Immature natural killer cell (primary cell): Measurements from ENCODE around the gene CRELD2. TPM values are rescaled to one million over a fixed set of nuclear protein-coding genes. Genes with fewer than 3 reads are reported as not detected.

Experiments
- DNase-seq, 3 donors: peaks; one replicate each; pipeline ENCODE4 v3.0.0; 2022; ENCODE audit warnings: mixed read lengths in 1 of 3
- H3K27ac Mint-ChIP-seq, 6 donors: one replicate each; pipeline ENCODE4 v1.8.0; 2020; ENCODE audit warnings: mixed read lengths in 6 of 6, mild to moderate bottlenecking in 5 of 6, inconsistent platforms in 4 of 6, moderate library complexity in 3 of 6
- H3K27me3 Mint-ChIP-seq, 3 donors: one replicate each; pipeline ENCODE4 v1.8.0; 2020 to 2021; ENCODE audit warnings: low read depth in 3 of 3, mild to moderate bottlenecking in 3 of 3, mixed read lengths in 3 of 3, moderate library complexity in 3 of 3, inconsistent platforms in 1 of 3
- H3K36me3 Mint-ChIP-seq, 3 donors: one replicate each; pipeline ENCODE4 v1.8.0; 2020; ENCODE audit warnings: mixed read lengths in 3 of 3, inconsistent platforms in 2 of 3, mild to moderate bottlenecking in 2 of 3
- H3K4me1 Mint-ChIP-seq, 2 donors: one replicate each; pipeline ENCODE4 v1.8.0; 2020; ENCODE audit warnings: inconsistent platforms in 2 of 2, mild to moderate bottlenecking in 2 of 2, mixed read lengths in 2 of 2, moderate library complexity in 1 of 2
- H3K4me3 Mint-ChIP-seq, 5 donors: one replicate each; pipeline ENCODE4 v1.8.0; 2020; ENCODE audit warnings: mild to moderate bottlenecking in 5 of 5, mixed read lengths in 5 of 5, inconsistent platforms in 3 of 5, moderate library complexity in 3 of 5
- H3K9me3 Mint-ChIP-seq, 6 donors: one replicate each; pipeline ENCODE4 v1.8.0; 2020; ENCODE audit warnings: mild to moderate bottlenecking in 6 of 6, mixed read lengths in 6 of 6, inconsistent platforms in 4 of 6, moderate library complexity in 3 of 6
- polyA plus RNA-seq, 3 donors: library from polyadenylated mRNA; unstranded; fragments of 300-500 nt; fragmentation: Illumina TruSeq; gene quantifications; one replicate each; pipeline ENCODE4 v1.2.3, GENCODE V29; 2021

Gene CRELD2
- polyA plus RNA-seq, 3 donors from 2014 or later, result 61.3 to 94.8 (median 76.9) TPM

DNA sequence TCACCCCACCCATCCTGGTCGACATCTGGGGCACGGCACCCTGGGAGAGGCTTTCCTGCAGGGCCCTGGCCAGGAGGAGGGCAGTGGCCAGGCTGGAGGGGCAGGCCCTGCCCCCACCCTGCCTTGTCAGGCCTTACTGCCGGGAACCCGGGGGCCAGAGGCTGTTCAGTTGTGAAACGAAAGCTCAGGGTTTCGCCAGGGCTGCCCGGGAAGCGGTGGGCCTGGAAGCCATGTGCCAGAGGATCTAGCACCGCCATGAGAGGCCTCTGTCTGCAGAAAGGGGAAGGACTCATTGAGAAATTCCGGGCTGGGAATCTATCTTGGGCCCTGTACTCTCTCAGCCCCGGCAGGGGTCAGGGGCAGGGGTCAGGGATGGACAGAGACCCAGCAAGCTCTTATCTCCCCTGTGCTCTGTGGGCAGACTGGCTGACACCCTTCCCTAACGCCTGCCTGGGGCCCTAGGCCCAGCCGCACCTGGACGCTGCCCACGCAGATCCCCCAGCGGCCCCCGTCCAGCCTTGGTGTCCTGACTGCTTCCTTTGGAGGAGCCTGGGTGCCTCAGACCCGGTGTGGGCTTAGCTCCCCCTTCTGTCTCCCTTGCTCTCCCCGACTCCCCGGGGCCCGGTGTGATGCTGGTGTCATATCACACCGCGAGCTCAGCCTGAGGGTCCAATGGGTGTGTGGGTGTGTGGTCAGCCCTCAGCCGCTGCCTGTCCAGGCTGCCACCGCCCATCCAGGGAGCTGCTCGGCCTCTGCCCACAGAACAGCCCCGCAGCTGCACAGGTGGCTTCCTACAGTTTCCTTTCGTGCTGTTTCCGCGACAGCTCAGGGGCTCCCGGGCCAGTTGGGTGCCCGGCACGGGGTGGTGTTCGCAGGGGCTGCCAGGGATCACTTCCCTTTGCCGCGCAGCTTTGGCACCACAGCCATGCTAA, 48.6 kb downstream of the CRELD2 start:
- Mint-ChIP-seq H3K27me3 (peaks cover 14 to 31% (median 20%) of the 10 kb centered on the region in 3 donors), H3K4me1 (peaks cover 15% of the 10 kb centered on the region in 2 donors), H3K4me3 (no peak overlapping the region), H3K27ac (no peak overlapping the region), H3K36me3 (peaks cover 0 to 6% (median 0%) of the 10 kb centered on the region in 3 donors), H3K9me3 (peaks cover 0 to 1% (median 0%) of the 10 kb centered on the region in 6 donors)
- no peak for DNase-seq

DNA sequence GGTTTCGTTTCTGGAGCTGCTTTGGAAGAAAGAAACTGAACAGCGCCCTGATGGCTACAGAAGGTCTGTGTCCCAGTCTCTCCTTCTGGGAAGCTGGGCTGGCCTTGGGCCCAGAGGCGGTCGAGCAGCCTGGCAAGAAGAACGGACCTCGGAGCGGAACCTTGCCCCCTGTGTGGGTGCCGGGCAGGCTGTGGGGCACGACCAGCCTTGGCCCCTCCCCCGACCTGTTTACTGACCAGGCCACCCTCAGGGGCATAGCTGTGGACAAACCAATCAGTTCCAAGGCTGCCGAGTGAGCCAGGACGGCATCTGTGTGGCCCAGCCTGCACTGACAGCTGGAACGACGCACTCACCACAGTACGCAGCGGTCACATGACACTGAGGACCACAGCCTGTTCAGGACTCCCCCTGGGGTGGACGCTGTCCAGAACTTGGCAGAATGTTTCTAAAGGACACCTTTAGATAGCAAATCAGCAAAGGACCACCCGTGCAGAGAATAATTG, 49.3 kb downstream of the CRELD2 start:
- peaks cover 12 to 28% (median 18%) of the 10 kb centered on the region in 3 donors for H3K27me3 Mint-ChIP-seq
- no peak overlapping the region for H3K27ac Mint-ChIP-seq
- peaks cover 0 to 6% (median 0%) of the 10 kb centered on the region in 3 donors for H3K36me3 Mint-ChIP-seq
- H3K4me1 Mint-ChIP-seq, result peaks cover 13 to 15% of the 10 kb centered on the region in 2 donors
- no peak for DNase-seq
- H3K9me3 Mint-ChIP-seq, result peaks cover 0 to 1% (median 0%) of the 10 kb centered on the region in 6 donors
- no peak overlapping the region for H3K4me3 Mint-ChIP-seq

DNA sequence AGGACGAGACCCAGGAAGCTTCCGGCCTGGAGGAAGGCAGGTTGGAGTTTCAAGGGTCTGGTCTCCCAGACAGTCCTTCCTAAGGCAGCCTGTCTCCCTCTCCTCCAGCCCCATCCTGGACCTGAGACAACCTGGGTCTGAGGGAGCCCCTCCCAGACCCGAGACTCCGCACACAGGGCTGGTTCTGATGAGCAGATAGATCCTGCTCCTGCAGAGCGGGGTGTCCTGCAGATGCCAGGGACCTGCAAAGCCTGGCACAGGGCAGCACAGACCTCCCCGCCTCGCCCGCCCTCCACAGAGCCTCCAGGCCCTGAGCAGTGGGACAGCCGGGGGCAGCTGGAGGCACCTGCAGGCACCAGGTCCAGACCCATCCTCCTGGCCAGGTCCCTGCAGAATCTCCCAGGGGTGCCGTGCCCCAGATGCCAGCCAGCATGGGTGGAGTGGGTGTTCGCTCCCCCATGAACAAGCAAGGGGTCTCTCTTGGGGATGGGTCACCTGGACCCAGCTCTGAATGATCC, 49.9 kb downstream of the CRELD2 start:
- Mint-ChIP-seq H3K4me1 (peaks cover 13 to 15% of the 10 kb centered on the region in 2 donors), H3K27me3 (peaks cover 9 to 26% (median 18%) of the 10 kb centered on the region in 3 donors), H3K36me3 (peaks cover 0 to 6% (median 0%) of the 10 kb centered on the region in 3 donors), H3K9me3 (peaks cover 0 to 1% (median 0%) of the 10 kb centered on the region in 6 donors), H3K27ac (no peak overlapping the region), H3K4me3 (no peak overlapping the region)
- DNase-seq, result no peak

GRCh38 chr22:49968831-49969661, 50.6 kb downstream of the CRELD2 start:
- DNase-seq, result no peak
- Mint-ChIP-seq H3K9me3 (no peaks in the 10 kb centered on the region), H3K4me3 (no peak overlapping the region), H3K27me3 (peaks cover 5 to 20% (median 16%) of the 10 kb centered on the region in 3 donors), H3K27ac (peak overlapping the region in 3 of 6 donors; percentile 58 to 99 (median 76)), H3K4me1 (peaks cover 9% of the 10 kb centered on the region in 2 donors), H3K36me3 (no peaks in the 10 kb centered on the region)

DNA sequence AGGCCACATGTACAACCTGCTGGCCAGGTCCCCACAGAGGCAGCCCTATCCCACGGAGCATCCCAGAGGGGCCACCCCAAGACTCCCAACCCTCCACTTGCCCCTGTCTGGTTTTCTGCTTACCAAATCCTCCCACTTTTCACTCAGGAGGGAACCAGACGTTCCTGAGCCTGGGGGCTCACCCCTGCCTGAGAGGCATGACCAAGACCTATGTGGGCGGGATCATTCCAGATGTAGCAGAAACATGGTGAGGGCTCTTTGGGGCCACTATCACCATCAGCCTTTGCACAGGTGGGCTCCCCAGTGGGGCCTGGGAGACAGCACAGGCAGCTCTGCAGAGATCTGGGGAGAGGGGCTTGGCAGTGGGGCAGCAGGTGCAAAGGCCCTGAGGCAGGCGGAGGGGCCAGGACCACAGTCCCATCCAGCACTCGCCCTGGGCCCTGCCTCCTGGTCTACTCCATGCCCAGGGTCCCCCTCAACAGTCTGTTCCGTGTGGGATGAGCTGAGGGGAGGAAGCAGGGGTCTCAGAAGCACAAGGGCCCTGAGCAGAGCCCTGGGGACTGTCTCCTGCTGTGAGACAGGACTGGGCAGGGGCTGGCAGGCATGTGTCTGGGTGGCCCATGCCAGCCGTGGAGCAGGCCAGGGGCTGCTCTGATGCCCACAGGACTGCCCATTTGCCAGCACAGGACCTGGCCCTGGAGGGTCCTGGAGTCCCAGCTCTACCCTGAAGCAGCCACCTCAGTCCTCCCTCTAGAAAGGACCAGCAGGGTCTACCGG, 51.5 kb downstream of the CRELD2 start:
- Mint-ChIP-seq H3K27ac (peak overlapping the region; percentile 91 to 100 (median 97)), H3K4me3 (peak overlapping the region in 3 of 5 donors; percentile 83 to 88 (median 85)), H3K27me3 (peaks cover 5 to 16% (median 15%) of the 10 kb centered on the region in 3 donors), H3K36me3 (no peaks in the 10 kb centered on the region), H3K4me1 (peaks cover 8% of the 10 kb centered on the region in 2 donors), H3K9me3 (no peaks in the 10 kb centered on the region)
- DNase-seq, result no peak

DNA sequence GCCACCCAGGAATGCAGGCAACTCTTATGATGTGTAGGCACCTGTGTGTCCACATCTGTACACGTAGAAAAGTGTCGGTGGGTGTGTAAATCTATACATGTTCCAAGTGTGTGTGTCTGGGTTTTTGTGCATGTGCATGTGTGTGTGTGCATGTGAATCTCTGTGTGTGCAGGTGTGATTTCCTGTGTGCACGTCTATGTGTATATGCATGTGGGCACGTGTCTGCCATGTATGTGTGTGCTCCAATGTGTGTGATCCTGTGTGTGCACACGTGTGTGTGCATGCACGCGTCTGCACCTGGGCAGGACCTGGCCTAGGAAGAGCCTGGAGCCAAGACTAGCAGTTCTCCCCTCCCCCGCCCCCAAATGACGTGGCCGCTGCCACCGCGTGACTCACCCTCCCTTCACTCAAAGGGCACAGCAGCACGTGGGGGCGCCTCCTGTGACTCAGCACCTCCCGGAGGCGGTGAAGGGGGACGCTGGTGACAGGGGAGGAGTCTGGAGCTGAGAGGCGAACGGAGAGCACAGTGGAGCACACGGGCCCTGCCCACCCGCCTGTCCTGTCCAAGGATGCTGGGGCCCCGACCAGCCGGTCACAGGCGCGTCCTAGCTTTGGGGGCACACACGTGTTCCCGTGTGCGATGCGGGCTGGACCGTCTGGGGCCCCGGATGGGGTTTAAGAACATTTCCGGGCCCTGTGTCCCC, 52.2 kb downstream of the CRELD2 start:
- no peaks in the 10 kb centered on the region for H3K9me3 Mint-ChIP-seq

GRCh38 chr22:49971232-49972162, 53.1 kb downstream of the CRELD2 start:
- peaks cover 11 to 12% of the 10 kb centered on the region in 2 donors for H3K4me1 Mint-ChIP-seq
- no peaks in the 10 kb centered on the region for H3K9me3 Mint-ChIP-seq
- no peak for DNase-seq
- H3K36me3 Mint-ChIP-seq, result no peaks in the 10 kb centered on the region
- peaks cover 5 to 19% (median 15%) of the 10 kb centered on the region in 3 donors for H3K27me3 Mint-ChIP-seq
- peak overlapping the region; percentile 77 to 88 (median 84) for H3K4me3 Mint-ChIP-seq
- H3K27ac Mint-ChIP-seq, result peak overlapping the region; percentile 91 to 100 (median 97)

More for the DNA sequence above, 52.2 kb downstream of the CRELD2 start:
- Mint-ChIP-seq H3K27ac (peak overlapping the region; percentile 91 to 100 (median 97)), H3K27me3 (peaks cover 5 to 19% (median 15%) of the 10 kb centered on the region in 3 donors), H3K36me3 (no peaks in the 10 kb centered on the region), H3K4me1 (peaks cover 8 to 11% of the 10 kb centered on the region in 2 donors), H3K4me3 (peak overlapping the region; percentile 77 to 88 (median 84))
- DNase-seq, result peak; percentile 89 to 92 (median 89)

- Mint-ChIP-seq H3K9me3 (no peaks in the 10 kb centered on the region), H3K27me3 (peaks cover 5 to 19% (median 15%) of the 10 kb centered on the region in 3 donors)
Measured at GRCh38 chr22:49972163-49973017, 54.0 kb downstream of the CRELD2 start.

DNA sequence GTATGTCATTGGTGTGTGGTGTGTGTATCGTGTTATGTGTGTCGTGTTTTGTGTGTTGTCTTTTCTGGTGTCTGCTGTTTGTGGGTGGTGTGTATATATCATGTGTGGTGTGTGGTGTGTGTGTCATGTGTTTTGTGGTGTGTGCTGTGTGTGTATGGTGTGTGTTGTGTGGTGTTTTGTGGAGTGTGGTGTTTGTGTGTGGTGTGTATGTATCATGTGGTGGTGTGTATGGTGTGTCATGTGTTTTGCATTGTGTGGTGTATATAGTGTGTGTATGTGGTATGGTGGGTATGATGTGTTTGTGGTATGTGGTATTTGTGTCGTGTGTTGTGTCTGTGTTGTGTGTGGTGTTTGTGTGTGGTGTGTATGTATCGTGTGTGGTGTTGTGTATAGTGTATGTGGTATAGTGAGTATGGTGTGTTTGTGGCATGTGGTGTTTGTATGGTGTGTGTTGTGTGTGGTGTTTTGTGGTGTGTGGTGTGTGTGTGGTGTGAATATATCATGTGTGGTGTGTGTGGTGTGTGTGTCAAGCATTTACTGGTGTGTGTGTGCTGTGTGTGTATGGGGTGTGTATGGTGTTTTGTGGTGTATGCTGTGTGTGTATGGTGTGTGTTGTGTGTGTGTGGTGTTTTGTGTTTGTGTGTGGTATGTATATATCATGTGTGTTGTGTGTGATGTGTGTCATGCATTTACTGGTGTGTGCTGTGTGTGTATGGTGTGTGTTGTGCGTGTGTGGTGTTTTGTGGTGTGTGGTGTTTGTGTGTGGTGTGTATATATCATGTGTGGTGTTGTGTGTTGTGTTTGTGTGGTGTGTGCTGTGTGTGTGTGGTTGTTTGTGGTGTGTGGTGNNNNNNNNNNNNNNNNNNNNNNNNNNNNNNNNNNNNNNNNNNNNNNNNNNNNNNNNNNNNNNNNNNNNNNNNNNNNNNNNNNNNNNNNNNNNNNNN, 54.9 kb downstream of the CRELD2 start:
- H3K4me3 Mint-ChIP-seq, result no peak overlapping the region
- DNase-seq, result no peak

More at GRCh38 chr22:49972163-49973017, 54.0 kb downstream of the CRELD2 start:
- Mint-ChIP-seq H3K4me1 (peaks cover 12 to 14% of the 10 kb centered on the region in 2 donors), H3K27ac (no peak overlapping the region), H3K36me3 (no peaks in the 10 kb centered on the region), H3K4me3 (no peak overlapping the region)
- no peak for DNase-seq

More for the DNA sequence above, 54.9 kb downstream of the CRELD2 start:
- no peak overlapping the region for H3K27ac Mint-ChIP-seq
- peaks cover 12 to 14% of the 10 kb centered on the region in 2 donors for H3K4me1 Mint-ChIP-seq
- H3K9me3 Mint-ChIP-seq, result no peaks in the 10 kb centered on the region
- H3K36me3 Mint-ChIP-seq, result no peaks in the 10 kb centered on the region
- H3K27me3 Mint-ChIP-seq, result peaks cover 5 to 14% (median 9%) of the 10 kb centered on the region in 3 donors
